GM12864 (cell line): ENCODE measurements around the gene RANGRF.

ENCODE experiments used
- DNase-seq: peaks from one replicate; pipeline ENCODE4 v3.0.0-alpha.2; 2011; ENCODE audit warnings: low read depth
- H3K4me3 ChIP-seq: 2 replicates; pipeline ENCODE4 v1.5.1; 2011; ENCODE audit warnings: mild to moderate bottlenecking, low read depth, low read length, control low read depth
- TF ChIP-seq, protein P1 (sequence below): IDR thresholded peaks from 2 replicates; pipeline ENCODE4 v1.5.1; 2011; ENCODE audit warnings: low read depth, mild to moderate bottlenecking, moderate library complexity, low read length, control low read depth, inconsistent platforms; ENCODE audit errors: missing control alignments

The RANGRF gene

DNA sequence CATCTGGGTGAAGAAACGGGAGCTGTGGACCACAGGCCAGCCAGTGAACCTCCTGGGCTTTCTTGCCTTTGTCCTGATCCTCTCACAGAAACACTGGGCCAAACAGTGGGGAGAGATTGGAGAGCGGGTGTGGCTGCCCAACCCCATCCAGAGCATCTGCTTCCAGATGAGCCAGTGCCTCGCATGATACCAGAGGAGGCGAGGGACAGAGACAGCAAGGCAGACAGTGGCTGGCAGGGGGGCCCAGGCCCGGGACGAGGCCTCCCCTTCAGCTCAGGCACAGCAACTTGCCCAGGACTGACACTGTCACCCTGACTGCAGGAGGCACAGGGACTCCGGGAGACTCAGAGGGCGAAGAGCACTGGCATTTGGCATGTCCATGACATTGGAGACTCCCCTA lies 33.6 kb downstream of the RANGRF start:
- TF ChIP-seq, protein P1, sequence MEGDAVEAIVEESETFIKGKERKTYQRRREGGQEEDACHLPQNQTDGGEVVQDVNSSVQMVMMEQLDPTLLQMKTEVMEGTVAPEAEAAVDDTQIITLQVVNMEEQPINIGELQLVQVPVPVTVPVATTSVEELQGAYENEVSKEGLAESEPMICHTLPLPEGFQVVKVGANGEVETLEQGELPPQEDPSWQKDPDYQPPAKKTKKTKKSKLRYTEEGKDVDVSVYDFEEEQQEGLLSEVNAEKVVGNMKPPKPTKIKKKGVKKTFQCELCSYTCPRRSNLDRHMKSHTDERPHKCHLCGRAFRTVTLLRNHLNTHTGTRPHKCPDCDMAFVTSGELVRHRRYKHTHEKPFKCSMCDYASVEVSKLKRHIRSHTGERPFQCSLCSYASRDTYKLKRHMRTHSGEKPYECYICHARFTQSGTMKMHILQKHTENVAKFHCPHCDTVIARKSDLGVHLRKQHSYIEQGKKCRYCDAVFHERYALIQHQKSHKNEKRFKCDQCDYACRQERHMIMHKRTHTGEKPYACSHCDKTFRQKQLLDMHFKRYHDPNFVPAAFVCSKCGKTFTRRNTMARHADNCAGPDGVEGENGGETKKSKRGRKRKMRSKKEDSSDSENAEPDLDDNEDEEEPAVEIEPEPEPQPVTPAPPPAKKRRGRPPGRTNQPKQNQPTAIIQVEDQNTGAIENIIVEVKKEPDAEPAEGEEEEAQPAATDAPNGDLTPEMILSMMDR, result no peak
- DNase-seq, result no peak
- H3K4me3 ChIP-seq, result no peak overlapping the region

DNA sequence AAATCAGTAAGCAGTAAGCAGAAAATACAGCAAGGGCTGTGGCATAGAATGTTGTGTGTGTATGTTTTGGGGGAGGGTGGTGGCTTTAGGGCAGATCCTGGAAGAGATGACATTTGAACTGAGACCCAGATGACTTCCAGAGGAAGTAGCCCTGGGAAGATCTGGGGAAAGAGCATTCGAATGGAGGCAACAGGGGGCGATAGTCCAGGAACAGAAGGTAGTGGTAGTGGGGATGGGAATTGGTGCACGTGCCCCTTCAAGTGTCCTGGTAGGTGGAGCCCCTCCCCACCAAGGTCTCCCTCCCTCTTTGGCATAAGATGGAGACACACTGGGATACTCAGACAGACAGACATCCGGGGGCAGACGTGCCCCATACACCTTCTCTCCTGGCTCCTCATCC lies 35.7 kb downstream of the RANGRF start:
- H3K4me3 ChIP-seq, result no peak overlapping the region
- DNase-seq, result no peak

DNA sequence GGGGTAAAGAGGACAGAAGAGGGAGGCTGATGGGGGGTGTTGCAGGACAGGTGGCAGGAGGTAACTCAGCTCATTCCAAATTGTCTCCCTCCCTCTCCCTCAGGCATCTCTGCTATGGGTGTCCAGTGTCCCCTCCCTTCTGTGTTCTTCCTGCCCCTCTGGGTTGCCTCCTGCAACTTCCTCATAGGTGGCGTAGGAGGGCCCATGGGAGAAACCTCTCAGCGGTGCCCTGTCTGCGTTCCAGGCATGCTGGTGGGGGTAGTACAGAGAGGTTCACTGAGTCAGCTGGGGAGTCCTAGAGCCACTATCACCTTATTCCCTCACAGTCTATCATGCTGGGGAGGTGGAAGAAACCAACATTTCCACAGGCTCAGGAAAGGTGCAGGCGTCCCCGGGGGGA lies 36.5 kb downstream of the RANGRF start:
- DNase-seq, result no peak
- TF ChIP-seq, protein P1, result no peak

More for the DNA sequence above, 35.7 kb downstream of the RANGRF start:
- TF ChIP-seq, protein P1, result no peak

DNA sequence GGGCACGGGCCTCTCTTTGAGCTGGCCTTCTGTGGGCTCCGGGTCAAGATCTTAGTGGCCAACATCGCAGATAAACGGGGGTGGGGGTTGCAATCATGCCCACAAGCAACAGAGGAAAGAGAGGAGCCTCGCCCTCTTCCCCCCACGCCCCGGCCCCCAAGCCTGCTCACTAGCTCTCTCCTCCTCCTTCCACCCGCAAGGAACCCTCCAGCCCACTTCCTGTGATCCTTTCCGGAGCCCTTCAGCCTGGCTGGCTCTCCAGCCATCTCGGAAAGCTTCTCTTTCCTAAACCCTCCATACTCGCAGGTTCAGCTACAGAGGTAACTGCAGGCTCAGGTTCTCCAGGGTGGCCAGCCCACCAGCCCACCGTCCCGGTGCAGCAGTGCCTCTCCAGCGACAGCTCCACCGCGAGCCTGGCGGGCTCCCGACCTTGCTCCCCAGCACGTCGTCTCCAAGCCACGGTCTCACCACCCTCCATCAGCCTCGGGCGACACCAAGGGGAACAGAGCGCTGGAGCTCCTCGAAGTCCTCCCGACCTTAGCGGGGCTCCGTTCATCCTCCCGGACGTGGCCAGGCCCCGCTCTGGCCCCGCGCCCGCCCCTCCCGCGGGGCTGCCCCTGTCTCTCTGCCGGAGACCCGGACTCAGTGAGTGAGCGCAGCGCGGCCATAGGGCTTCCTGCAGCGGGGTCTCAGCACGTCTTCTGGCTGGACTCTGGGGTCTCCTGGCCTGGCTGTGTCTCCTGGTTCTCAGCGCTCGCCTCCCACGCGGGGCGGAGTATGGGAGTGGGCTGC lies 38.2 kb downstream of the RANGRF start:
- TF ChIP-seq, protein P1, result no peak
- no peak for DNase-seq
- H3K4me3 ChIP-seq, result no peak overlapping the region; the same call in 1 of the 2 replicates

More for the DNA sequence above, 36.5 kb downstream of the RANGRF start:
- H3K4me3 ChIP-seq, result no peak overlapping the region

DNA sequence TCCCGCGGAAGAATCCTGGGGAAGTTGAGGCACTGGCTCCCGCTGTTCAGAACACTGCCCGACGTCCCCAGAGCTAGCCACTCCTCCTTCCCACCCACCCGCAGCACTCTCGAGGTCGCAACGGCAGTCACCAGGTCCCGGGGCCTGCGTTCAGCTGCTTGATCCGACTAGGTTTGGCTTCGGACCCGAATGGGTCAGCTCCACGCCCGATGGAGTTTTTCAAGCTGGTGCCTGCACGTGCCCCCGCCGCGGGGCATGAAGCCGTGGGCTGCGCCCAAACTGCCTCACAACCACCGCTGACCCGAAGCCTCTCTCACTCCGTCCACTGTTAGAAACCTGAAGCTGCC lies 38.8 kb downstream of the RANGRF start:
- DNase-seq, result no peak
- TF ChIP-seq, protein P1, result no peak
- H3K4me3 ChIP-seq, result no peak overlapping the region; the same call in 1 of the 2 replicates

DNA sequence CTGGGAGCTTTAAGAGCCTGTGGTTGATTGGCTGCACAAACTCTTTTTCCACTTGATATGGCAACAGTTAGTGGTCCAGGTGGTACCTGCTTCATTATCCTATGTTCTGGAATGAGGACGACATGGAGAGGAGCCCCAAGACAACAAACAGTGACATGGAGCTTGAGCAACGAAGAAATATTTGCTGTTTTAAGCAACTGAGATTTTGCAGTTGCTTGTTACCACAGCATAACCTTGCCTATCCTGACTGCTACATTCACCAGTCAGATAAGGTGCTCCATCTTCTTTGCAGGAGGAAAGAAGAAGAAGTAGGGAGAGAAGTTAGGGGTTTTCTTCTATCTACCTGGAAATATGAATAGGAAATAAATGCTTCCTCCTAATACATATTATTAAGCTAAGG lies 43.7 kb downstream of the RANGRF start:
- H3K4me3 ChIP-seq, result no peak overlapping the region
- no peak for DNase-seq
- TF ChIP-seq, protein P1, result no peak

DNA sequence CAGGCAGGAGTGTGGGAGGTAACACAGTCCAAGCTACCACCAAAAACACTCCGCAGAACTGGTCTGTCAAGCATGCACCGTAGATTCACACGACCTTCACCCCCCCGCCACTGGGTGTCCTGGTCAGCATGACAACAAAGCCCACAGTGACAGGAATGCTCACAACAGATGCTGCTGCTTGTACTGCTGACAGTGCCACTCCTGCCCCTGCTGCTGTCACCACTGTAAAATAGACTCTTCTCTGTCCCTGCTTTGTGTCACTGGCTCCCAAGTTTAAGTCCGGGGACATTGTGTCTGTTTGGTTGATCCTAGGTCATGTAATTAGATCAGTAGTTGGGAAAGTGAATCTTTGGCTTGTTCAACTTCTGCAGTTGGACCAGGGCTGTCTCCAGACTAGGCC lies 44.2 kb downstream of the RANGRF start:
- no peak for DNase-seq
- H3K4me3 ChIP-seq, result no peak overlapping the region
- TF ChIP-seq, protein P1, result no peak
